A549 (cell line): Measurements from ENCODE around the gene MPP2. TPM values are rescaled to one million over a fixed set of nuclear protein-coding genes. Genes with fewer than 3 reads are reported as not detected.

Source experiments
- ATAC-seq, 2 experiments: fragments of 200-7000 bp in 1 of 2; fragments of >200 bp in 1 of 2; cut with Nextera tagmentation in 1 of 2; cut with Tn5 transposase in 1 of 2; 3 replicates each; pipeline versions ENCODE4 v1.8.0 to v1.9.1; 2018 to 2020; ENCODE audit warnings: mild to moderate bottlenecking in 1 of 2, moderate library complexity in 1 of 2
- CTCF ChIA-PET: fragments of 300-600 bp; sonication (Branson Sonifier 250); formaldehyde crosslinking; extraction: SDS; loops from one replicate; lab custom pipeline; 2021; ENCODE audit warnings: antibody characterized with exemption, inconsistent platforms; lab: Yijun Ruan, JAX
- POLR2A ChIA-PET: fragments of 350-600 bp; formaldehyde crosslinking; extraction: SDS; loops from one replicate; lab custom pipeline; 2021; ENCODE audit warnings: antibody characterized with exemption, inconsistent platforms; lab: Yijun Ruan, JAX
- DNase-seq, 2 experiments: peaks; one replicate each; pipeline versions ENCODE4 v3.0.0 to v3.0.0-alpha.2; 2011 to 2016; ENCODE audit warnings: low read depth in 1 of 2, low spot score in 1 of 2
- FAIRE-seq: peaks from 2 replicates; lab custom pipeline; 2011; peaks lifted over from hg19 to GRCh38; lab: Jason Lieb, UNC
- H3K27ac ChIP-seq, 2 experiments: fragments of >200 bp; sonication (Bioruptor Twin); formaldehyde crosslinking; 3 replicates each; pipeline ENCODE4 v1.5.1; 2016 to 2017
- H3K4me1 ChIP-seq: fragments of >200 bp; sonication (Bioruptor Twin); formaldehyde crosslinking; 3 replicates; pipeline ENCODE4 v1.6.1; 2016
- H3K4me2 ChIP-seq: fragments of >200 bp; sonication (Bioruptor Twin); formaldehyde crosslinking; 3 replicates; pipeline ENCODE4 v1.6.1; 2016
- H3K4me3 ChIP-seq: fragments of >200 bp; sonication (Bioruptor Twin); formaldehyde crosslinking; 3 replicates; pipeline ENCODE4 v1.5.1; 2016
- H3K9me3 ChIP-seq: fragments of >200 bp; sonication (Bioruptor Twin); formaldehyde crosslinking; 3 replicates; pipeline ENCODE4 v1.6.1; 2016
- BCL3 ChIP-seq: fragments of >200 bp; sonication (Bioruptor Twin); formaldehyde crosslinking; IDR thresholded peaks from 3 replicates; pipeline ENCODE4 v1.6.1; 2016
- CBX2 ChIP-seq: fragments of 200-600 bp; sonication (generic); IDR thresholded peaks from 2 replicates; pipeline ENCODE4 v1.6.1; 2016; ENCODE audit warnings: low read depth, mild to moderate bottlenecking, borderline replicate concordance
- CHD2 ChIP-seq: fragments of 150-350 bp; IDR thresholded peaks from 2 replicates; pipeline ENCODE4 v1.6.1; 2014; ENCODE audit warnings: low read length; ENCODE audit not compliant: partially characterized antibody
- EP300 ChIP-seq, 2 experiments: fragments of >200 bp; sonication (Bioruptor Twin); formaldehyde crosslinking; IDR thresholded peaks; 2 replicates in 1 of 2; 3 replicates in 1 of 2; pipeline ENCODE4 v1.6.1; 2016 to 2017
- FOSL2 ChIP-seq, 2 experiments: fragments of 450-650 bp in 1 of 2; fragments of >200 bp in 1 of 2; sonication (Bioruptor Twin) in 1 of 2; formaldehyde crosslinking; IDR thresholded peaks; 2 replicates each; pipeline versions ENCODE4 v1.5.0 to v1.6.1; 2016 to 2020; ENCODE audit warnings: mild to moderate bottlenecking in 1 of 2, moderate library complexity in 1 of 2
- HDAC2 ChIP-seq: fragments of 200-600 bp; sonication (generic); IDR thresholded peaks from 2 replicates; pipeline ENCODE4 v1.6.1; 2016
- HES2 ChIP-seq: fragments of >200 bp; sonication (Bioruptor Twin); formaldehyde crosslinking; IDR thresholded peaks from 2 replicates; pipeline ENCODE4 v1.6.1; 2016
- HOXB13 ChIP-seq: fragments of 250-450 bp; sonication (Bioruptor Pico); IDR thresholded peaks from 2 replicates; pipeline ENCODE4 v1.5.0; 2020; ENCODE audit warnings: low read depth, mild to moderate bottlenecking, moderate library complexity
- JUN ChIP-seq, 2 experiments: fragments of >200 bp; sonication (Bioruptor Twin); formaldehyde crosslinking; IDR thresholded peaks; 2 replicates in 1 of 2; 3 replicates in 1 of 2; pipeline ENCODE4 v1.6.1; 2016 to 2017
- JUNB ChIP-seq: fragments of >200 bp; sonication (Bioruptor Twin); formaldehyde crosslinking; IDR thresholded peaks from 2 replicates; pipeline ENCODE4 v1.6.1; 2016
- MAFK ChIP-seq: fragments of 450-650 bp; IDR thresholded peaks from 2 replicates; pipeline ENCODE4 v1.6.1; 2014; ENCODE audit not compliant: partially characterized antibody
- NFE2L2 ChIP-seq: fragments of 150-350 bp; conservative IDR thresholded peaks from 2 replicates; pipeline ENCODE4 v1.6.1; 2014; ENCODE audit warnings: low read length
- NR3C1 ChIP-seq: fragments of >200 bp; sonication (Bioruptor Twin); formaldehyde crosslinking; IDR thresholded peaks from 3 replicates; pipeline ENCODE4 v1.6.1; 2017
- PBX3 ChIP-seq: IDR thresholded peaks from 2 replicates; pipeline ENCODE4 v1.6.1; 2012
- PHF8 ChIP-seq: fragments of 200-600 bp; sonication (generic); IDR thresholded peaks from 2 replicates; pipeline ENCODE4 v1.6.1; 2016; ENCODE audit warnings: low read depth, mild to moderate bottlenecking, antibody characterized with exemption, moderate library complexity, borderline replicate concordance
- POLR2A ChIP-seq: IDR thresholded peaks from 2 replicates; pipeline ENCODE4 v1.6.1; 2012; ENCODE audit warnings: mild to moderate bottlenecking, low read length
- RAD21 ChIP-seq, 2 experiments: fragments of >200 bp in 1 of 2; sonication (Bioruptor Twin) in 1 of 2; formaldehyde crosslinking in 1 of 2; IDR thresholded peaks in 1 of 2; conservative IDR thresholded peaks in 1 of 2; 2 replicates in 1 of 2; 3 replicates in 1 of 2; pipeline ENCODE4 v1.6.1; 2012 to 2018; ENCODE audit warnings: inconsistent platforms in 1 of 2
- RCOR1 ChIP-seq: fragments of 150-350 bp; IDR thresholded peaks from 2 replicates; pipeline ENCODE4 v1.6.1; 2014; ENCODE audit warnings: antibody characterized with exemption, low read length, low read depth
- ZFP36 ChIP-seq: fragments of 450-650 bp; IDR thresholded peaks from 2 replicates; pipeline ENCODE4 v1.6.1; 2014; ENCODE audit warnings: borderline replicate concordance; ENCODE audit not compliant: partially characterized antibody
- ZNF302 ChIP-seq: fragments of 250-450 bp; sonication (Bioruptor Pico); IDR thresholded peaks from 2 replicates; pipeline ENCODE4 v1.9.0; 2021; ENCODE audit warnings: inconsistent platforms, mild to moderate bottlenecking, moderate library complexity
- WGBS: methylation state at CpG from one replicate; pipeline ENCODE4 v1.1.6; 2017; ENCODE audit errors: missing lambda C conversion rate; 5-methylcytosine and 5-hydroxymethylcytosine counted together
- polyA plus RNA-seq, 4 experiments: library from polyadenylated mRNA; depleted of rRNA in 3 of 4; stranded (reverse); fragments of >200 nt; fragmentation: RNase III in 1 of 4; extraction: RNeasy Plus Mini Kit Qiagen cat#74134 plus additional on column Dnase treatment in 1 of 4; gene quantifications; 2 replicates in 3 of 4; 3 replicates in 1 of 4; pipeline ENCODE4 v1.2.3, GENCODE V29; 2011 to 2017

Gene MPP2
- polyA plus RNA-seq, 2 of the 4 experiments (the other 2 are of a cell fraction): 3.8 to 4.2 TPM

- no peak for ATAC-seq
- CTCF ChIA-PET: interaction anchor here (0.9 to 18.8 kb wide), 9 partner anchors 10 to 81 kb away, joined by 3 to 215 read pairs (median 8); partner anchors contain the start of gene PPY
These were observed 7.1 kb upstream of the MPP2 start for GRCh38 chr17:43914451-43914850.

GRCh38 chr17:43913584-43913983 is 6.2 kb upstream of the MPP2 start:
- Histone ChIP-seq H3K4me1 (no peaks in the 10 kb centered on the region), H3K4me2 (no peak overlapping the region), H3K4me3 (no peak overlapping the region)
- FAIRE-seq: no peak
- POLR2A ChIA-PET: no interaction called here
- TF ChIP-seq PHF8 (no peak), MAFK (no peak), CBX2 (no peak), ZNF302 (CRISPR knock-in tag) (no peak), JUNB (no peak), POLR2A (no peak), PBX3 (no peak), HOXB13 (CRISPR knock-in tag) (no peak), RCOR1 (no peak), BCL3 (no peak), EP300 (IDR thresholded peaks at IDR 0.05) (no peak), HDAC2 (no peak), NR3C1 (no peak), ZFP36 (no peak), NFE2L2 (no peak), FOSL2 (IDR thresholded peaks at IDR 0.05) (no peak), FOSL2 (CRISPR knock-in tag; IDR thresholded peaks at IDR 0.05) (no peak), HES2 (no peak), JUN (IDR thresholded peaks at IDR 0.05) (no peak)
- TF ChIP-seq, all 56 proteins: peak for 0
- DNase-seq: no peak
- Histone ChIP-seq H3K27ac (no peak overlapping the region), H3K9me3 (no peaks in the 10 kb centered on the region)
- no peak for ATAC-seq
- CTCF ChIA-PET: interaction anchor here (1.0 to 18.8 kb wide), 7 partner anchors 11 to 82 kb away, joined by 3 to 215 read pairs (median 25); partner anchors contain the start of gene PPY
- WGBS: 32% methylated on average over 6 of the region's 6 CpGs

More at GRCh38 chr17:43914451-43914850, 7.1 kb upstream of the MPP2 start:
- H3K4me2 ChIP-seq: no peak overlapping the region
- no peaks in the 10 kb centered on the region for H3K9me3 ChIP-seq
- FAIRE-seq: no peak
- H3K4me3 ChIP-seq: no peak overlapping the region
- no peak overlapping the region for H3K27ac ChIP-seq
- TF ChIP-seq CHD2: no peak
- TF ChIP-seq JUNB: no peak
- TF ChIP-seq FOSL2 (IDR thresholded peaks at IDR 0.05): no peak
- TF ChIP-seq FOSL2 (CRISPR knock-in tag; IDR thresholded peaks at IDR 0.05): no peak
- TF ChIP-seq PBX3: no peak
- TF ChIP-seq RAD21 (conservative IDR thresholded peaks at IDR 0.05 in 1 of 2, IDR thresholded peaks at IDR 0.05 in 1 of 2): no peak
- no peaks in the 10 kb centered on the region for H3K4me1 ChIP-seq
- POLR2A ChIA-PET: interaction anchor here (0.5 kb wide), 1 partner anchor 1235 kb away, joined by 5 read pairs; no protein-coding TSS in a partner anchor
- WGBS: 34% methylated on average over 2 of the region's 2 CpGs
- DNase-seq: no peak
